Tibial nerve (tissue), 4 donors: ENCODE results near the gene PLA2G12A.

ENCODE experiments used
- EP300 ChIP-seq, 2 donors: sonication (generic); formaldehyde crosslinking; IDR thresholded peaks; one replicate each; pipeline ENCODE4 v1.6.1; 2017; ENCODE audit warnings: antibody characterized with exemption in 2 of 2, mild to moderate bottlenecking in 1 of 2
- TF ChIP-seq, protein P1 (sequence below), 5 experiments: fragments of 200-600 bp in 3 of 5; fragments of 450-650 bp in 2 of 5; sonication (generic) in 3 of 5; IDR thresholded peaks; one replicate each; pipeline ENCODE4 v1.5.1; 2016 to 2019; ENCODE audit warnings: antibody characterized with exemption in 5 of 5, mild to moderate bottlenecking in 3 of 5, moderate library complexity in 2 of 5

GRCh38 chr4:109760682-109761081 is 30.8 kb upstream of the PLA2G12A start:
- TF ChIP-seq, protein P1, sequence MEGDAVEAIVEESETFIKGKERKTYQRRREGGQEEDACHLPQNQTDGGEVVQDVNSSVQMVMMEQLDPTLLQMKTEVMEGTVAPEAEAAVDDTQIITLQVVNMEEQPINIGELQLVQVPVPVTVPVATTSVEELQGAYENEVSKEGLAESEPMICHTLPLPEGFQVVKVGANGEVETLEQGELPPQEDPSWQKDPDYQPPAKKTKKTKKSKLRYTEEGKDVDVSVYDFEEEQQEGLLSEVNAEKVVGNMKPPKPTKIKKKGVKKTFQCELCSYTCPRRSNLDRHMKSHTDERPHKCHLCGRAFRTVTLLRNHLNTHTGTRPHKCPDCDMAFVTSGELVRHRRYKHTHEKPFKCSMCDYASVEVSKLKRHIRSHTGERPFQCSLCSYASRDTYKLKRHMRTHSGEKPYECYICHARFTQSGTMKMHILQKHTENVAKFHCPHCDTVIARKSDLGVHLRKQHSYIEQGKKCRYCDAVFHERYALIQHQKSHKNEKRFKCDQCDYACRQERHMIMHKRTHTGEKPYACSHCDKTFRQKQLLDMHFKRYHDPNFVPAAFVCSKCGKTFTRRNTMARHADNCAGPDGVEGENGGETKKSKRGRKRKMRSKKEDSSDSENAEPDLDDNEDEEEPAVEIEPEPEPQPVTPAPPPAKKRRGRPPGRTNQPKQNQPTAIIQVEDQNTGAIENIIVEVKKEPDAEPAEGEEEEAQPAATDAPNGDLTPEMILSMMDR (IDR thresholded peaks at IDR 0.05): no peak
- TF ChIP-seq EP300 (IDR thresholded peaks at IDR 0.05): no peak
